Measurements from ENCODE around the gene CALN1. TPM values are rescaled to one million over a fixed set of nuclear protein-coding genes. Genes with fewer than 3 reads are reported as not detected.

CALN1 gene
- total and polyA plus RNA-seq, 7 donors: under 0.01 TPM; not detected in 5

GRCh38 chr7:72409638-72410015, 2.5 kb downstream of the CALN1 start:
- DNase-seq: no peak
- no peak overlapping the region for H3K4me3 ChIP-seq
- intact Hi-C loops (cut with DNase I): no loop called here

DNA sequence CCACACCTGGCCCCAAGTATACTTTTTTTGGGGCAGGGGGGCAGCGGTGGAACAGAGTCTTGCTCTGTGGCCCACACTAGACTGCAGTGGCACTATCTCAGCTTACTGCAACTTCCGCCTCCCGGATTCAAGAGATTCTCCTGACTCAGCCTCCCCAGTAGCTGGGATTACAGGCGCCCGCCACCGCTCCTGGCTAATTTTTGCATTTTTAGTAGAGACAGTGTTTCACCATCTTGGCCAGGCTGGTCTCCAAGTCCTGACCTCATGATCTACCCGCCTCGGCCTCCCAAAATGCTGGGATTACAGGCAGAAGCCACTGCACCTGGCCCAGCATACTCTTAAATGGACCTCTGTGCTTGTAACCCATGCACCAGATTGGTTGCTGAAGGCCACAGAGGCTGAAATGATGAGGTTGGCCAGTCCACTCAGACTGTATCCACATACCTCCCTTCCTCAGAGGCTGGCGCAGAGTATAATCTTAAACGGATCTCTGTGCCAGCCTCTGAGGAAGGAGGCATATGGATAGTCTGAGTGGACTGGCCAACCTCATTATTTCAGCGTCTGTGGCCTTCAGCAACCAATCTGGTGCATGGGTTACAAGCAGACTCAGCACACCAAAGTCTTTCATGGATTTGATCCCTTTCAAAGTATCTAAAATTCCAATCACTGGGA, 3.0 kb downstream of the CALN1 start:
- TF ChIP-seq POLR2A (IDR thresholded peaks at IDR 0.05) (no peak), EP300 (IDR thresholded peaks at IDR 0.05) (no peak), POLR2AphosphoS5 (IDR thresholded peaks at IDR 0.05) (no peak)
- TF ChIP-seq, protein P1, sequence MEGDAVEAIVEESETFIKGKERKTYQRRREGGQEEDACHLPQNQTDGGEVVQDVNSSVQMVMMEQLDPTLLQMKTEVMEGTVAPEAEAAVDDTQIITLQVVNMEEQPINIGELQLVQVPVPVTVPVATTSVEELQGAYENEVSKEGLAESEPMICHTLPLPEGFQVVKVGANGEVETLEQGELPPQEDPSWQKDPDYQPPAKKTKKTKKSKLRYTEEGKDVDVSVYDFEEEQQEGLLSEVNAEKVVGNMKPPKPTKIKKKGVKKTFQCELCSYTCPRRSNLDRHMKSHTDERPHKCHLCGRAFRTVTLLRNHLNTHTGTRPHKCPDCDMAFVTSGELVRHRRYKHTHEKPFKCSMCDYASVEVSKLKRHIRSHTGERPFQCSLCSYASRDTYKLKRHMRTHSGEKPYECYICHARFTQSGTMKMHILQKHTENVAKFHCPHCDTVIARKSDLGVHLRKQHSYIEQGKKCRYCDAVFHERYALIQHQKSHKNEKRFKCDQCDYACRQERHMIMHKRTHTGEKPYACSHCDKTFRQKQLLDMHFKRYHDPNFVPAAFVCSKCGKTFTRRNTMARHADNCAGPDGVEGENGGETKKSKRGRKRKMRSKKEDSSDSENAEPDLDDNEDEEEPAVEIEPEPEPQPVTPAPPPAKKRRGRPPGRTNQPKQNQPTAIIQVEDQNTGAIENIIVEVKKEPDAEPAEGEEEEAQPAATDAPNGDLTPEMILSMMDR (IDR thresholded peaks at IDR 0.05): no peak
- Histone ChIP-seq H3K4me3 (no peak overlapping the region), H3K36me3 (no peaks in the 10 kb centered on the region), H3K9me3 (no peaks in the 10 kb centered on the region), H3K27ac (no peak overlapping the region), H3K27me3 (no peaks in the 10 kb centered on the region), H3K4me1 (no peaks in the 10 kb centered on the region)
- intact Hi-C loops (cut with DNase I): no loop called here
- WGBS, 2 donors: 96% methylated on average over 11 of the region's 11 CpGs
- no peak for DNase-seq

More at GRCh38 chr7:72409638-72410015, 2.5 kb downstream of the CALN1 start:
- H3K9me3 ChIP-seq: no peaks in the 10 kb centered on the region
- H3K4me1 ChIP-seq: no peaks in the 10 kb centered on the region
- 31 to 57% methylated on average over 3 of the region's 3 CpGs for WGBS, 2 donors
- no peaks in the 10 kb centered on the region for H3K36me3 ChIP-seq
- H3K27me3 ChIP-seq: no peaks in the 10 kb centered on the region
- H3K27ac ChIP-seq: no peak overlapping the region
- no peak for TF ChIP-seq EP300 (IDR thresholded peaks at IDR 0.05)

DNA sequence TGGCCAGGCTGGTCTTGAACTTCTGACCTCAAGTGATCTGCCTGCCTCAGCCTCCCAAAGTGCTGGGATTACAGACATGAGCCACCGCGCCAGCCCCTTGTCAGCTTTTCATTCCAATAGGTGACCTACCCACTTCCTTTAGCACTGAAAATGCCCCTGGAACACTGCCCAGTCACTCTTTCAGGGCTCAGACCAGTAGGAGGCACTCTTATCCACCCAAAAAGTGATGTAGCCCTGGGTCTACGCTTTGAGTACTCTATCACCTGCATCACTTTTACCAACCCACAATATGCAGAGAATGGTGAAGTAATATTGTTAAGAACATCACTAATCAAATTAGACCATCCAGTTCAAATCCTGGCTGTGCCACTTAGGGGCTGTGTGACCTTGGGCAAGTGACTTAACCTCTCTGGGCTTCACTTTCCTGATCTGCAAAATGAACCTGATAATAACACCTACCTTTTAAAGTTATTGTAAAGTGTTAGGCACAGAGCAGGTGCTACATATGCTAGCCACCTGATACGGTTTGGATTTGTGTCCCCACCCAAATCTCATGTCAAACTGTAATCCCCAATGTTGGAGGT, 5.2 kb downstream of the CALN1 start:
- no peak for DNase-seq
- Histone ChIP-seq H3K9me3 (no peaks in the 10 kb centered on the region), H3K27ac (no peak overlapping the region), H3K4me1 (no peaks in the 10 kb centered on the region), H3K27me3 (no peaks in the 10 kb centered on the region), H3K36me3 (no peaks in the 10 kb centered on the region), H3K4me3 (no peak overlapping the region)
- 75 to 92% methylated on average over 4 of the region's 4 CpGs for WGBS, 2 donors
- TF ChIP-seq POLR2AphosphoS5 (IDR thresholded peaks at IDR 0.05) (no peak), EP300 (IDR thresholded peaks at IDR 0.05) (no peak), POLR2A (IDR thresholded peaks at IDR 0.05) (no peak)
- TF ChIP-seq, protein P1 (IDR thresholded peaks at IDR 0.05): no peak
- intact Hi-C loops (cut with DNase I): no loop called here

DNA sequence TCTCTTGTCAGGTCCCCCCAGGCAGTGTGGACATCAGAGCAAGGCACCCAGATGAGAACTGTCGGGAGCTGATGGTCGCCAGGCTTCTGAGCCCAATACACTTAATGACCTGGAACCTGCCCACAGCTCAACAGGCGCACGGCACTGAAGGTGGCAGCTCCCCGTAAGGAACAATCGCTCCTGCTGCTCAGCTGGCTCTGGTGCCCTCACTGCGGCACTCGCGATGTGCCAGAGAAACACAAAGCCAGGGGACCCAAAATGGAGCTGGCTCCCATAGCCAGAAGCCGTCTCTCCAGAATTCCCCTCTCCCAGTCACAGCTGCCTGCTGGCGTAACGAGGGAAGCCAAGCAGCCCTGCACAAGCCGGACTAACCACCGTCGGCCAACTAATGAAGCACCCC, 6.3 kb downstream of the CALN1 start:
- DNase-seq: no peak
- no peaks in the 10 kb centered on the region for H3K4me1 ChIP-seq
- H3K9me3 ChIP-seq: no peaks in the 10 kb centered on the region
- H3K36me3 ChIP-seq: no peaks in the 10 kb centered on the region
- TF ChIP-seq, protein P1 (IDR thresholded peaks at IDR 0.05): no peak
- no peak for TF ChIP-seq POLR2AphosphoS5 (IDR thresholded peaks at IDR 0.05)
- TF ChIP-seq EP300 (IDR thresholded peaks at IDR 0.05): no peak
- TF ChIP-seq POLR2A (IDR thresholded peaks at IDR 0.05): no peak
- intact Hi-C loops (cut with DNase I): no loop called here
- H3K27me3 ChIP-seq: no peaks in the 10 kb centered on the region
- 91 to 95% methylated on average over 15 of the region's 15 CpGs for WGBS, 2 donors
- no peak overlapping the region for H3K4me3 ChIP-seq
- no peak overlapping the region for H3K27ac ChIP-seq

- intact Hi-C loops (cut with DNase I): no loop called here
- no peaks in the 10 kb centered on the region for H3K4me1 ChIP-seq
Measured at GRCh38 chr7:72405418-72405817, 6.7 kb downstream of the CALN1 start.

More at GRCh38 chr7:72405418-72405817, 6.7 kb downstream of the CALN1 start:
- H3K4me3 ChIP-seq: no peak overlapping the region
- TF ChIP-seq, protein P1 (IDR thresholded peaks at IDR 0.05): no peak
- peak in 1 of 4 donors; percentile 26 for TF ChIP-seq EP300 (IDR thresholded peaks at IDR 0.05)
- no peak for DNase-seq
- WGBS, 2 donors: 52 to 63% methylated on average over 11 of the region's 11 CpGs
- H3K9me3 ChIP-seq: no peaks in the 10 kb centered on the region
- H3K27ac ChIP-seq: no peak overlapping the region
- H3K27me3 ChIP-seq: no peaks in the 10 kb centered on the region
- H3K36me3 ChIP-seq: no peaks in the 10 kb centered on the region
